ENCODE data around the gene TSPAN6.

TSPAN6 gene

GRCh38 chrX:100599456-100599855 is 37.1 kb downstream of the TSPAN6 start:
- TF ChIP-seq POLR2A (IDR thresholded peaks at IDR 0.05; ENCODE audit: low read depth, low read length) (no peak), POU2F2 (IDR thresholded peaks at IDR 0.05; ENCODE audit: low read depth, low read length) (no peak), TAF1 (IDR thresholded peaks at IDR 0.05; ENCODE audit: low read depth, low read length) (no peak), PAX5 (IDR thresholded peaks at IDR 0.05; ENCODE audit: insufficient read depth, low read length, severe bottlenecking) (no peak), SPI1 (IDR thresholded peaks at IDR 0.05; ENCODE audit: low read depth, low read length) (no peak)

GRCh38 chrX:100596601-100597000 is 40.0 kb downstream of the TSPAN6 start:
- FAIRE-seq: no peak
- TF ChIP-seq POLR2AphosphoS5 (IDR thresholded peaks at IDR 0.05; ENCODE audit: low read depth, low read length) (no peak), SPI1 (IDR thresholded peaks at IDR 0.05; ENCODE audit: low read depth, low read length) (no peak), POU2F2 (IDR thresholded peaks at IDR 0.05; ENCODE audit: low read depth, low read length) (no peak), POLR2A (IDR thresholded peaks at IDR 0.05; ENCODE audit: low read depth, low read length) (no peak), PAX5 (IDR thresholded peaks at IDR 0.05; ENCODE audit: insufficient read depth, low read length, severe bottlenecking) (no peak), TAF1 (IDR thresholded peaks at IDR 0.05; ENCODE audit: low read depth, low read length) (no peak)
- DNase-seq (ENCODE audit: insufficient read length, low spot score): no peak

More at GRCh38 chrX:100599456-100599855, 37.1 kb downstream of the TSPAN6 start:
- DNase-seq (ENCODE audit: insufficient read length, low spot score) (no peak), FAIRE-seq (no peak)

- FAIRE-seq (no peak), DNase-seq (ENCODE audit: insufficient read length, low spot score) (no peak)
- TF ChIP-seq POLR2AphosphoS5 (IDR thresholded peaks at IDR 0.05; ENCODE audit: low read depth, low read length): no peak
- no peak for TF ChIP-seq TAF1 (IDR thresholded peaks at IDR 0.05; ENCODE audit: low read depth, low read length)
- TF ChIP-seq SPI1 (IDR thresholded peaks at IDR 0.05; ENCODE audit: low read depth, low read length): no peak
- no peak for TF ChIP-seq POU2F2 (IDR thresholded peaks at IDR 0.05; ENCODE audit: low read depth, low read length)
- no peak for TF ChIP-seq POLR2A (IDR thresholded peaks at IDR 0.05; ENCODE audit: low read depth, low read length)
- TF ChIP-seq PAX5 (IDR thresholded peaks at IDR 0.05; ENCODE audit: insufficient read depth, low read length, severe bottlenecking): no peak
These were observed 43.0 kb downstream of the TSPAN6 start for GRCh38 chrX:100593581-100593980.

GRCh38 chrX:100593126-100593525 is 43.5 kb downstream of the TSPAN6 start:
- DNase-seq (ENCODE audit: insufficient read length, low spot score) (no peak), FAIRE-seq (no peak)
- TF ChIP-seq POU2F2 (IDR thresholded peaks at IDR 0.05; ENCODE audit: low read depth, low read length) (no peak), POLR2AphosphoS5 (IDR thresholded peaks at IDR 0.05; ENCODE audit: low read depth, low read length) (no peak), PAX5 (IDR thresholded peaks at IDR 0.05; ENCODE audit: insufficient read depth, low read length, severe bottlenecking) (no peak), POLR2A (IDR thresholded peaks at IDR 0.05; ENCODE audit: low read depth, low read length) (no peak), SPI1 (IDR thresholded peaks at IDR 0.05; ENCODE audit: low read depth, low read length) (no peak), TAF1 (IDR thresholded peaks at IDR 0.05; ENCODE audit: low read depth, low read length) (no peak)

- FAIRE-seq: no peak
- TF ChIP-seq PAX5 (IDR thresholded peaks at IDR 0.05; ENCODE audit: insufficient read depth, low read length, severe bottlenecking) (no peak), TAF1 (IDR thresholded peaks at IDR 0.05; ENCODE audit: low read depth, low read length) (no peak), POLR2A (IDR thresholded peaks at IDR 0.05; ENCODE audit: low read depth, low read length) (no peak), SPI1 (IDR thresholded peaks at IDR 0.05; ENCODE audit: low read depth, low read length) (no peak), POU2F2 (IDR thresholded peaks at IDR 0.05; ENCODE audit: low read depth, low read length) (no peak), POLR2AphosphoS5 (IDR thresholded peaks at IDR 0.05; ENCODE audit: low read depth, low read length) (no peak)
- DNase-seq (ENCODE audit: insufficient read length, low spot score): no peak
These were observed 45.2 kb downstream of the TSPAN6 start for GRCh38 chrX:100591256-100592051.

GRCh38 chrX:100587861-100588260 is 48.7 kb downstream of the TSPAN6 start:
- TF ChIP-seq TAF1 (IDR thresholded peaks at IDR 0.05; ENCODE audit: low read depth, low read length): no peak
- TF ChIP-seq POU2F2 (IDR thresholded peaks at IDR 0.05; ENCODE audit: low read depth, low read length): no peak
- no peak for TF ChIP-seq POLR2A (IDR thresholded peaks at IDR 0.05; ENCODE audit: low read depth, low read length)
- no peak for TF ChIP-seq PAX5 (IDR thresholded peaks at IDR 0.05; ENCODE audit: insufficient read depth, low read length, severe bottlenecking)
- no peak for TF ChIP-seq POLR2AphosphoS5 (IDR thresholded peaks at IDR 0.05; ENCODE audit: low read depth, low read length)
- TF ChIP-seq SPI1 (IDR thresholded peaks at IDR 0.05; ENCODE audit: low read depth, low read length): no peak
- DNase-seq (ENCODE audit: insufficient read length, low spot score) (no peak), FAIRE-seq (no peak)

- TF ChIP-seq TAF1 (IDR thresholded peaks at IDR 0.05; ENCODE audit: low read depth, low read length) (no peak), POLR2AphosphoS5 (IDR thresholded peaks at IDR 0.05; ENCODE audit: low read depth, low read length) (no peak), POLR2A (IDR thresholded peaks at IDR 0.05; ENCODE audit: low read depth, low read length) (no peak), SPI1 (IDR thresholded peaks at IDR 0.05; ENCODE audit: low read depth, low read length) (no peak), PAX5 (IDR thresholded peaks at IDR 0.05; ENCODE audit: insufficient read depth, low read length, severe bottlenecking) (no peak), POU2F2 (IDR thresholded peaks at IDR 0.05; ENCODE audit: low read depth, low read length) (no peak)
These were observed 49.9 kb downstream of the TSPAN6 start for GRCh38 chrX:100586747-100587146.

GRCh38 chrX:100584611-100585010 is 52.0 kb downstream of the TSPAN6 start, which contains the start of gene TNMD:
Gene TNMD (plus strand): TSS chrX:100584936. CDS start chrX:100585019, 83 bp downstream.
- DNase-seq (ENCODE audit: insufficient read length, low spot score) (no peak), FAIRE-seq (no peak)
- TF ChIP-seq POLR2AphosphoS5 (IDR thresholded peaks at IDR 0.05; ENCODE audit: low read depth, low read length): no peak
- TF ChIP-seq POU2F2 (IDR thresholded peaks at IDR 0.05; ENCODE audit: low read depth, low read length): no peak
- TF ChIP-seq POLR2A (IDR thresholded peaks at IDR 0.05; ENCODE audit: low read depth, low read length): no peak
- TF ChIP-seq TAF1 (IDR thresholded peaks at IDR 0.05; ENCODE audit: low read depth, low read length): no peak
- TF ChIP-seq PAX5 (IDR thresholded peaks at IDR 0.05; ENCODE audit: insufficient read depth, low read length, severe bottlenecking): no peak
- TF ChIP-seq SPI1 (IDR thresholded peaks at IDR 0.05; ENCODE audit: low read depth, low read length): no peak

More at GRCh38 chrX:100586747-100587146, 49.9 kb downstream of the TSPAN6 start:
- DNase-seq (ENCODE audit: insufficient read length, low spot score): no peak
- FAIRE-seq: no peak
